ENCODE measurements around the gene UNC13C.
A peak's percentile ranks its signal among the peaks of the same experiment; 100 is the strongest.

The UNC13C gene

GRCh38 chr15:54502416-54503075 is 524.3 kb downstream of the UNC13C start:
- no peak for DNase-seq

- no peak for DNase-seq
These were observed 526.5 kb downstream of the UNC13C start for GRCh38 chr15:54504695-54505094.

- DNase-seq, result no peak
These were observed 528.8 kb downstream of the UNC13C start for GRCh38 chr15:54506977-54507524.

- no peak for DNase-seq
These were observed 536.4 kb downstream of the UNC13C start for GRCh38 chr15:54514601-54515000.

- no peak for DNase-seq
These were observed 537.7 kb downstream of the UNC13C start for GRCh38 chr15:54515664-54516582.

GRCh38 chr15:54517366-54517765 is 539.1 kb downstream of the UNC13C start:
- DNase-seq, result no peak

- DNase-seq, result no peak
These were observed 540.1 kb downstream of the UNC13C start for GRCh38 chr15:54518156-54518882.

GRCh38 chr15:54519577-54519976 is 541.3 kb downstream of the UNC13C start:
- DNase-seq, result peak; percentile 65

- no peak for DNase-seq
These were observed 542.4 kb downstream of the UNC13C start for GRCh38 chr15:54520616-54521015.

GRCh38 chr15:54521206-54521605 is 543.0 kb downstream of the UNC13C start:
- no peak for DNase-seq

GRCh38 chr15:54528021-54528420 is 549.8 kb downstream of the UNC13C start:
- no peak for DNase-seq

GRCh38 chr15:54540721-54541120 is 562.5 kb downstream of the UNC13C start:
- no peak for DNase-seq

- DNase-seq, result no peak
These were observed 569.2 kb downstream of the UNC13C start for GRCh38 chr15:54547491-54547890.

- DNase-seq, result no peak
These were observed 572.7 kb downstream of the UNC13C start for GRCh38 chr15:54550954-54551353.

- DNase-seq, result no peak
These were observed 578.0 kb downstream of the UNC13C start for GRCh38 chr15:54556231-54556630.

GRCh38 chr15:54559405-54560069 is 581.3 kb downstream of the UNC13C start:
- DNase-seq, result no peak

GRCh38 chr15:54560417-54560816 is 582.2 kb downstream of the UNC13C start:
- no peak for DNase-seq

- no peak for DNase-seq
These were observed 585.9 kb downstream of the UNC13C start for GRCh38 chr15:54564166-54564565.

GRCh38 chr15:54566654-54567053 is 588.4 kb downstream of the UNC13C start:
- no peak for DNase-seq

GRCh38 chr15:54567408-54568035 is 589.3 kb downstream of the UNC13C start:
- no peak for DNase-seq

- no peak for DNase-seq
These were observed 590.1 kb downstream of the UNC13C start for GRCh38 chr15:54568381-54568780.

- DNase-seq, result no peak
These were observed 593.3 kb downstream of the UNC13C start for GRCh38 chr15:54571576-54571975.

Data from KG1 (cell line).